K562 (cell line): ENCODE data around the gene CAMK2A. TPM values are rescaled to one million over a fixed set of nuclear protein-coding genes. Genes with fewer than 3 reads are reported as not detected.
A peak's percentile ranks its signal among the peaks of the same experiment; 100 is the strongest.

Experiments
- ATAC-seq: fragments of 200-7000 bp; cut with Tn5 transposase; 3 replicates; pipeline ENCODE4 v1.9.1; 2020; ENCODE audit warnings: moderate library complexity
- BruUV-seq: library from RNA; stranded (reverse); fragments of 400-500 nt; replicated peaks from 2 replicates; lab custom pipeline; 2021; lab: Mats Ljungman, UMichigan
- CTCF ChIA-PET: fragments of 300-600 bp; formaldehyde crosslinking; extraction: SDS; loops from one replicate; lab custom pipeline; 2021; ENCODE audit warnings: low intra/inter-chr PET ratio; lab: Yijun Ruan, JAX
- POLR2A ChIA-PET: fragments of 300-600, 350-650 bp; sonication (Branson Sonifier 250); formaldehyde crosslinking; extraction: SDS; loops from one replicate; lab custom pipeline; 2021; ENCODE audit warnings: antibody characterized with exemption, inconsistent platforms; lab: Yijun Ruan, JAX
- DNase-seq, 4 experiments: peaks; one replicate each; pipeline versions ENCODE4 v3.0.0 to v3.0.0-alpha.2; 2011 to 2018; ENCODE audit warnings: low spot score in 3 of 4, mixed read lengths in 3 of 4; ENCODE audit errors: extremely low read depth in 1 of 4
- FAIRE-seq: peaks from 2 replicates; lab custom pipeline; 2011; peaks lifted over from hg19 to GRCh38; lab: Jason Lieb, UNC
- H2AFZ ChIP-seq: 2 replicates; pipeline ENCODE4 v1.6.0; 2011; ENCODE audit warnings: low read depth, low read length, control low read depth, inconsistent platforms
- H3K27ac ChIP-seq: fragments of 200-600 bp; 3 replicates; pipeline ENCODE4 v1.8.0; 2011; ENCODE audit warnings: low read depth, mild to moderate bottlenecking, control low read depth, inconsistent platforms, low read length, moderate library complexity, mixed read lengths; ENCODE audit errors: extremely low read depth
- H3K27me3 ChIP-seq, 2 experiments: fragments of 300-600 bp in 1 of 2; 2 replicates in 1 of 2; 3 replicates in 1 of 2; pipeline versions ENCODE4 v1.6.0 to v1.8.0; 2011; ENCODE audit warnings: inconsistent platforms in 2 of 2, low read length in 2 of 2, mild to moderate bottlenecking in 1 of 2, mixed read lengths in 1 of 2, moderate library complexity in 1 of 2; ENCODE audit not compliant: control insufficient read depth in 2 of 2, insufficient read depth in 2 of 2
- H3K36me3 ChIP-seq: fragments of 300-600 bp; 3 replicates; pipeline ENCODE4 v1.8.0; 2011; ENCODE audit warnings: mild to moderate bottlenecking, low read length, inconsistent platforms; ENCODE audit not compliant: control insufficient read depth, insufficient read depth
- H3K4me1 ChIP-seq, 2 experiments: fragments of 200-600 bp in 1 of 2; replicated peaks in 1 of 2; 2 replicates in 1 of 2; 3 replicates in 1 of 2; pipeline versions ENCODE4 v1.5.1 to v1.8.0; 2011; ENCODE audit warnings: inconsistent platforms in 2 of 2, low read length in 2 of 2, mild to moderate bottlenecking in 1 of 2, mixed read lengths in 1 of 2, moderate library complexity in 1 of 2; ENCODE audit not compliant: control insufficient read depth in 2 of 2, insufficient read depth in 2 of 2
- H3K4me2 ChIP-seq: 2 replicates; pipeline ENCODE4 v1.6.1; 2011; ENCODE audit warnings: low read length, control low read depth, inconsistent platforms, mixed read lengths; ENCODE audit not compliant: insufficient read depth
- H3K4me3 ChIP-seq: fragments of 200-600 bp; sonication (generic), shearing (Covaris generic); 2 replicates; pipeline ENCODE4 v1.5.1; 2016; ENCODE audit warnings: control low read depth, inconsistent platforms
- H3K79me2 ChIP-seq: fragments of 200-600 bp; 3 replicates; pipeline ENCODE4 v1.8.0; 2011; ENCODE audit warnings: low read length, inconsistent platforms; ENCODE audit not compliant: control insufficient read depth, insufficient read depth
- H3K9ac ChIP-seq, 2 experiments: 2 replicates each; pipeline versions ENCODE4 v1.6.0 to v1.6.1; 2011; ENCODE audit warnings: low read depth in 2 of 2, low read length in 2 of 2, control low read depth in 1 of 2, inconsistent platforms in 1 of 2, mild to moderate bottlenecking in 1 of 2, mixed read lengths in 1 of 2; ENCODE audit not compliant: insufficient read depth in 1 of 2
- H3K9me1 ChIP-seq: one replicate; pipeline ENCODE4 v1.6.0; 2011; ENCODE audit warnings: inconsistent platforms, mild to moderate bottlenecking, low read length, moderate library complexity; ENCODE audit not compliant: control insufficient read depth, insufficient read depth
- H3K9me3 ChIP-seq: replicated peaks from 2 replicates; pipeline ENCODE4 v1.5.1; 2011; ENCODE audit warnings: low read depth, low read length, inconsistent platforms; ENCODE audit not compliant: control insufficient read depth, insufficient read depth
- H4K20me1 ChIP-seq: replicated peaks from 2 replicates; pipeline ENCODE4 v1.6.1; 2011; ENCODE audit warnings: low read length, inconsistent platforms, mixed read lengths; ENCODE audit not compliant: control insufficient read depth, insufficient read depth
- BMI1 ChIP-seq: fragments of 150-350 bp; IDR thresholded peaks from 2 replicates; pipeline ENCODE4 v1.6.1; 2014; ENCODE audit warnings: low read length
- CEBPG ChIP-seq, 3 experiments: fragments of 200-800 bp in 1 of 3; sonication (Bioruptor generic) in 1 of 3; sonication (generic) in 1 of 3; formaldehyde crosslinking in 1 of 3; IDR thresholded peaks in 2 of 3; conservative IDR thresholded peaks in 1 of 3; 2 replicates each; pipeline versions ENCODE4 v1.6.1 to v1.8.0; 2016 to 2022; ENCODE audit warnings: missing compliant biosample characterization in 2 of 3, missing genetic modification characterization in 2 of 3, mild to moderate bottlenecking in 1 of 3, missing genetic modification reagents in 1 of 3
- HDAC1 ChIP-seq, 2 experiments: fragments of 450-650 bp; IDR thresholded peaks; 2 replicates each; pipeline ENCODE4 v1.6.1; 2016 to 2017; ENCODE audit warnings: inconsistent platforms in 1 of 2, mild to moderate bottlenecking in 1 of 2, moderate library complexity in 1 of 2
- HNRNPK ChIP-seq: fragments of 200-400 bp; formaldehyde crosslinking; IDR thresholded peaks from one replicate; pipeline ENCODE4 v1.6.1; 2018; ENCODE audit warnings: mild to moderate bottlenecking, low read depth, low read length; ENCODE audit not compliant: poor library complexity, severe bottlenecking
- RBM25 ChIP-seq: fragments of 200-400 bp; formaldehyde crosslinking; IDR thresholded peaks from 2 replicates; pipeline ENCODE4 v1.6.1; 2018; ENCODE audit warnings: low read length, low read depth, moderate library complexity; ENCODE audit not compliant: severe bottlenecking
- SMARCA4 ChIP-seq: fragments of 450-650 bp; IDR thresholded peaks from 2 replicates; pipeline ENCODE4 v1.6.1; 2016
- SMARCB1 ChIP-seq: IDR thresholded peaks from 2 replicates; pipeline ENCODE4 v1.6.1; 2011; ENCODE audit warnings: improper control_type of control experiment, low read depth; ENCODE audit not compliant: insufficient read length
- ZBTB9 ChIP-seq: fragments of 450-650 bp; formaldehyde crosslinking; IDR thresholded peaks from 2 replicates; pipeline ENCODE4 v1.4.0; 2020; ENCODE audit warnings: mild to moderate bottlenecking, moderate library complexity
- ZEB2 ChIP-seq: fragments of 450-650 bp; IDR thresholded peaks from 2 replicates; pipeline ENCODE4 v1.6.1; 2016
- ZFP36 ChIP-seq: fragments of 150-350 bp; IDR thresholded peaks from 2 replicates; pipeline ENCODE4 v1.6.1; 2018; ENCODE audit warnings: low read length, low read depth; ENCODE audit not compliant: partially characterized antibody
- WGBS: fragments of 100-300 bp; shearing (Covaris generic); methylation state at CpG from one replicate; pipeline ENCODE4 v1.1.6; 2016; ENCODE audit warnings: low coverage, mixed read lengths; ENCODE audit not compliant: insufficient coverage; ENCODE audit errors: missing lambda C conversion rate; 5-methylcytosine and 5-hydroxymethylcytosine counted together
- in situ Hi-C: fragments of 300-500 bp; cut with MboI; formaldehyde crosslinking; loops from 4 replicates; pipeline ENCODE4 v1.15.0; 2018; ENCODE audit warnings: inconsistent platforms, mixed read lengths
- intact Hi-C: fragments of 100-400 bp; cut with micrococcal nuclease; formaldehyde crosslinking; loops from 2 replicates; pipeline ENCODE4 v1.14.2; 2022
- polyA plus RNA-seq, 8 experiments: library from polyadenylated mRNA; depleted of rRNA in 4 of 8; stranded (reverse) in 5 of 8; unstranded in 3 of 8; fragments of >200 nt; fragmentation: Nextera tagmentation in 2 of 8; fragmentation: Illumina TruSeq in 1 of 8; extraction: Ambion mirVana in 2 of 8; extraction: Trizol in 1 of 8; gene quantifications; 2 replicates each; pipeline versions ENCODE4 v1.2.1 to v1.2.3, GENCODE V29; 2011 to 2014; ENCODE audit warnings: inconsistent platforms in 1 of 8, missing spikeins in 1 of 8
- total RNA-seq, 7 experiments: library from RNA; depleted of rRNA in 6 of 7; stranded (reverse); fragments of >200 nt in 6 of 7; fragmentation: Illumina TruSeq in 2 of 7; extraction: Trizol in 2 of 7; gene quantifications; 2 replicates each; pipeline versions ENCODE4 v1.2.1 to v1.2.3, GENCODE V29; 2011 to 2021; ENCODE audit warnings: low replicate concordance in 1 of 7

CAMK2A gene
- total and polyA plus RNA-seq, 9 of the 15 experiments (the other 6 are each of a cell fraction or from before 2014, with no cell fraction given), result 0.01 to 0.18 (median 0.04) TPM; not detected in 6

- no peak for TF ChIP-seq ZBTB9
- no peak for TF ChIP-seq ZEB2
Observed at GRCh38 chr5:150236981-150237754, 52.4 kb downstream of the CAMK2A start (continued).

- Histone ChIP-seq H3K36me3 (no peaks in the 10 kb centered on the region), H4K20me1 (no peaks in the 10 kb centered on the region), H3K4me2 (no peak overlapping the region), H3K4me1 (no peaks in the 10 kb centered on the region), H3K79me2 (no peaks in the 10 kb centered on the region), H3K27ac (no peak overlapping the region), H3K9me1 (no peaks in the 10 kb centered on the region), H3K9me3 (no peaks in the 10 kb centered on the region), H2AFZ (no peak overlapping the region), H3K9ac (no peak overlapping the region), H3K27me3 (peaks cover 7 to 34% of the 10 kb centered on the region in 2 experiments; a peak in 3 of 5 replicates), H3K4me3 (no peak overlapping the region)
- POLR2A ChIA-PET, result no interaction called here
- whole genome bisulfite sequencing, result 13% methylated on average over 2 of the region's 2 CpGs
- CTCF ChIA-PET, result no interaction called here
- intact Hi-C loops, result no loop called here
- BruUV-seq, result no TSS peak
- TF ChIP-seq BMI1 (no peak), RBM25 (peak; percentile 79), HDAC1 (IDR thresholded peaks at IDR 0.05) (no peak), CEBPG (CRISPR knock-in tag; IDR thresholded peaks at IDR 0.05) (no peak), CEBPG (tag; conservative IDR thresholded peaks at IDR 0.05 in 1 of 2, IDR thresholded peaks at IDR 0.05 in 1 of 2) (no peak), SMARCA4 (no peak), ZFP36 (peak; percentile 50), HNRNPK (no peak), SMARCB1 (no peak)
- in situ Hi-C loops, result no loop called here
- ATAC-seq, result no peak
- no peak for DNase-seq
- no peak for FAIRE-seq
Observed at GRCh38 chr5:150236313-150236712, 53.3 kb downstream of the CAMK2A start.
